Measurements from ENCODE around the gene MRFAP1L1. TPM values are rescaled to one million over a fixed set of nuclear protein-coding genes. Genes with fewer than 3 reads are reported as not detected.

The MRFAP1L1 gene
- total and polyA plus RNA-seq, 2 donors (not counting 1 experiment from before 2014, with no cell fraction given): 12.5 to 57.2 TPM

DNA sequence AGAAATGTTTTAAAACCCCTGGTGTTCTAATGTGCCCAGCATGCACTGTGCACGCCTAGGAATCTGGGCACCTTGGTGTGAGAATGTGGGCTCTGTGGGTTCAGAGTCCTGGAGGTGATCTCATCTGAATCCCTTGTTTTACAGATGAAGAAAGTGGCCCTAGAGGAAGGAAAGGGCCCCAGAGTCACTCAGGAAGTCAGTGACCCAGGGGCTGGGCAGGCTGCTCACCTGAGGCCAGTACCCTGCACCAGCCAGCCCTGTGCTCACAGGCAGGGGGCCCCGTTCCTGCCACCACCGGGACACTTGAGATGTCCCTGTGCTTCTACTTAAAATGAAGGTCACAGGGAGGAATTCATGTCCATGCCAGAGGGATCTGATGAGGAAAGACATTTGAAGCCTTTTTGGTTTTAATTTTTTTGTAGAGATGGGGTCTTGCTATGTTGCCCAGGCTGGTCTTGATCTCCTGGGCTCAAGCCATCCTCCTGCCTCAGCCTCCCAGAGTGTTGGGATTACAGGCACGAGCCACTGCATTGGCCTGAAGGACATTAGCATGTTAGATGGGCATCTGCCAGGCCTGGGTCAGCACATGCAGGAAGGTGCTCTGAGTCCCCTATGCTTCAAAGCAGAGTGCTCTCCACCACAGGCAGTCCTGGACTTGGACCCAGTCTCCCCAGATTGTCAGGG is 23.4 kb downstream of the MRFAP1L1 start:
- no peak overlapping the region for H3K4me3 ChIP-seq (ENCODE audit: control extremely low read depth in 1 of 5, extremely low read depth in 1 of 5, insufficient read depth in 1 of 5, low read depth in 2 of 5, low read length in 4 of 5)
- TF ChIP-seq EZH2 (IDR thresholded peaks at IDR 0.05; ENCODE audit: borderline replicate concordance, insufficient read depth, low read depth, low read length, poor library complexity, severe bottlenecking): no peak
- no peak for TF ChIP-seq CTCF (IDR thresholded peaks at IDR 0.05)
- H3K4me1 ChIP-seq (ENCODE audit: control insufficient read depth in 2 of 2, insufficient read depth in 2 of 2, low read length in 2 of 2): no peaks in the 10 kb centered on the region
- ChIA-PET CTCF (no interaction called here), POLR2A (no interaction called here)
- Mint-ChIP-seq H3K4me3 (no peak overlapping the region), H3K9me3 (ENCODE audit: insufficient read depth) (no peaks in the 10 kb centered on the region), H3K27ac (no peak overlapping the region), H3K4me1 (no peaks in the 10 kb centered on the region), H3K27me3 (peaks cover 4% of the 10 kb centered on the region)
- no peak overlapping the region for H3K27ac ChIP-seq (ENCODE audit: low read length in 2 of 2)
- H3K9me3 ChIP-seq (ENCODE audit: control extremely low read depth in 1 of 3, control insufficient read depth in 2 of 3, insufficient read depth in 1 of 3, low read length in 2 of 3): no peaks in the 10 kb centered on the region
- H3K79me2 ChIP-seq (ENCODE audit: control insufficient read depth, insufficient read depth, low read length): peaks cover 4% of the 10 kb centered on the region
- no peak overlapping the region for H3K4me2 ChIP-seq (replicated peaks; ENCODE audit: low read depth, low read length, poor library complexity, severe bottlenecking)
- H3K36me3 ChIP-seq (replicated peaks in 1 of 2; ENCODE audit: control extremely low read depth in 1 of 2, control insufficient read depth in 1 of 2, extremely low read depth in 1 of 2, insufficient read depth in 2 of 2, low read length in 1 of 2): no peaks in the 10 kb centered on the region
- H4K20me1 ChIP-seq (ENCODE audit: control insufficient read depth, insufficient read depth, low read length, poor library complexity, severe bottlenecking): no peaks in the 10 kb centered on the region
- intact Hi-C loops (cut with micrococcal nuclease): no loop called here
- ATAC-seq (ENCODE audit: low read depth) (no peak), DNase-seq (no peak)
- no peak overlapping the region for H2AFZ ChIP-seq (ENCODE audit: insufficient read depth, low read depth, low read length, poor library complexity, severe bottlenecking)
- 70% methylated on average over 4 of the region's 4 CpGs for WGBS (ENCODE audit: insufficient coverage)
- H3K27me3 ChIP-seq (replicated peaks in 1 of 4; ENCODE audit: control extremely low read depth in 1 of 4, control insufficient read depth in 3 of 4, insufficient read depth in 4 of 4, low read length in 3 of 4): peaks cover 0 to 21% (median 0%) of the 10 kb centered on the region in 4 experiments
- H3K9ac ChIP-seq (ENCODE audit: low read length): no peak overlapping the region

DNA sequence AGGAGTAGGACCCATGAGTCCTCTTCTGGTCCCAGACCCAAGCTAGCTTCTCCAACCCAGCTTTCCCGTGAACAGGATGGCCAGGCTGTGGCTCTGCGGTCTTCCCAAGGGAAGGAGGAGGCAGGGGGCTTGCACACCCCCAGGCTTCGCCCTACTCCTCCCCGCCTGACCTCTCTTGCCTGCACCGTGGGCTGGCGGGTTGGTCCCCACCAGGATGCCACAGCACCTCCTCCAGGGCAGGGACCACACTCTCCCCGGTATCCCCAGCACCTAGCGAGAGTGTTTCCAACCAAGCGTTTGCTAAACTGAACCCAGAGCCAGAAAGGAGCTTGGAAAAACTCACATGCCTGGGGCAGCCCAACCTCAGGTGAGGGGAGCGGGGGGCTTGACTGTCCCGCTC is 25.0 kb downstream of the MRFAP1L1 start:
- no peak overlapping the region for H3K4me3 ChIP-seq (ENCODE audit: control extremely low read depth in 1 of 5, extremely low read depth in 1 of 5, insufficient read depth in 1 of 5, low read depth in 2 of 5, low read length in 4 of 5)
- H3K9ac ChIP-seq (ENCODE audit: low read length): no peak overlapping the region
- H3K36me3 ChIP-seq (replicated peaks in 1 of 2; ENCODE audit: control extremely low read depth in 1 of 2, control insufficient read depth in 1 of 2, extremely low read depth in 1 of 2, insufficient read depth in 2 of 2, low read length in 1 of 2): no peaks in the 10 kb centered on the region
- Mint-ChIP-seq H3K4me1 (no peaks in the 10 kb centered on the region), H3K27ac (no peak overlapping the region), H3K9me3 (ENCODE audit: insufficient read depth) (no peaks in the 10 kb centered on the region), H3K4me3 (no peak overlapping the region), H3K27me3 (peaks cover 4% of the 10 kb centered on the region)
- peaks cover 0 to 14% (median 0%) of the 10 kb centered on the region in 4 experiments for H3K27me3 ChIP-seq (replicated peaks in 1 of 4; ENCODE audit: control extremely low read depth in 1 of 4, control insufficient read depth in 3 of 4, insufficient read depth in 4 of 4, low read length in 3 of 4)
- POLR2A ChIA-PET: no interaction called here
- H3K27ac ChIP-seq (ENCODE audit: low read length in 2 of 2): no peak overlapping the region
- no peaks in the 10 kb centered on the region for H3K4me1 ChIP-seq (ENCODE audit: control insufficient read depth in 2 of 2, insufficient read depth in 2 of 2, low read length in 2 of 2)
- intact Hi-C loops (cut with micrococcal nuclease): no loop called here
- H3K4me2 ChIP-seq (replicated peaks; ENCODE audit: low read depth, low read length, poor library complexity, severe bottlenecking): no peak overlapping the region
- DNase-seq (no peak), ATAC-seq (ENCODE audit: low read depth) (no peak)
- H2AFZ ChIP-seq (ENCODE audit: insufficient read depth, low read depth, low read length, poor library complexity, severe bottlenecking): no peak overlapping the region
- 94% methylated on average over 10 of the region's 11 CpGs for WGBS (ENCODE audit: insufficient coverage)
- H4K20me1 ChIP-seq (ENCODE audit: control insufficient read depth, insufficient read depth, low read length, poor library complexity, severe bottlenecking): no peaks in the 10 kb centered on the region
- TF ChIP-seq EZH2 (IDR thresholded peaks at IDR 0.05; ENCODE audit: borderline replicate concordance, insufficient read depth, low read depth, low read length, poor library complexity, severe bottlenecking) (no peak), CTCF (IDR thresholded peaks at IDR 0.05) (no peak)
- peaks cover 0 to 10% (median 2%) of the 10 kb centered on the region in 3 donors for H3K9me3 ChIP-seq (ENCODE audit: control extremely low read depth in 1 of 3, control insufficient read depth in 2 of 3, insufficient read depth in 1 of 3, low read length in 2 of 3)
- CTCF ChIA-PET: no interaction called here
- H3K79me2 ChIP-seq (ENCODE audit: control insufficient read depth, insufficient read depth, low read length): peaks cover 16% of the 10 kb centered on the region
